ENCODE data around the gene DIP2C.

DIP2C gene

DNA sequence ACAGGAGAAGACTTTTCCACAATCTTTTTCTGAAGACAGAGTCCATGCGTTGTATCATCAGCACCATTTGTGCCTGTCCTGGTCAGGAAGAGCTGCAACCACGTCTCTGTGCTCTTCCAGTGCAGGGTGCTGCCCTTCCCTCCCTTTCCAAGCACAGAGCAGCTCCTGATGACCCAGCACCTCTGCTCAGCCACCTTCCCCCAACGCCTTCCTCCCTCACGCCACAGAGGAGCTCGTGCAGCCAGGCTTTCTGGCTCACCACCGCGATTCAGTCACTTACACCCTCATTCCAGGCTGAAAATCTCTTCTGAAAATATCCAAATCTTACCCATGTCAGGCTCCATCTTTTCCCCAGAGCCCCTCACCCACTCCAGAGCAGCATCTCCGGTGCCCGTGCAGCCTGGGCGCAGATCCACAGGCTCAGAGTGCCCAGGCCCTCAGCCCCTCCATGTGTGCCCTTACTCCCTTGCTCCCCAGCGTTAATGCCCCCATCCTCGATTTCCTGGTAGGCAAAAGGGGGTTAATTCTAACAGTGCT, 181.5 kb downstream of the DIP2C start:
- DNase-seq: no peak

DNA sequence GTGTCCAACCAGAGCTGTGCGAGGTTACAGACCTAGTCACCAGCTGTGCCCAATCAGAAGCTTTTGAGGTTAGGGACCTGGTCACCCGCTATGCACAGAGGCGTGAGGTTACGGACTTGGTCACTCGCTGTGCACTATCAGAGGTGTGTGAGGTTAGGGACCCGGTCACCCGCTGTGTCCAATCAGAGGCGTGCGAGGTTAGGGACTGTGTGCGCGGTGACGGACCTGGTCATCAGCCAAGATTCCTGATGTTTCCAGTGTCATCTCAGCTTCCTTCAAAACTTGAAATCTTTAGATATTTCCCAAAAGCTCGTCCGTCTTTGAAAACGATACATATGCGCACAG, 182.1 kb downstream of the DIP2C start:
- DNase-seq: no peak

DNA sequence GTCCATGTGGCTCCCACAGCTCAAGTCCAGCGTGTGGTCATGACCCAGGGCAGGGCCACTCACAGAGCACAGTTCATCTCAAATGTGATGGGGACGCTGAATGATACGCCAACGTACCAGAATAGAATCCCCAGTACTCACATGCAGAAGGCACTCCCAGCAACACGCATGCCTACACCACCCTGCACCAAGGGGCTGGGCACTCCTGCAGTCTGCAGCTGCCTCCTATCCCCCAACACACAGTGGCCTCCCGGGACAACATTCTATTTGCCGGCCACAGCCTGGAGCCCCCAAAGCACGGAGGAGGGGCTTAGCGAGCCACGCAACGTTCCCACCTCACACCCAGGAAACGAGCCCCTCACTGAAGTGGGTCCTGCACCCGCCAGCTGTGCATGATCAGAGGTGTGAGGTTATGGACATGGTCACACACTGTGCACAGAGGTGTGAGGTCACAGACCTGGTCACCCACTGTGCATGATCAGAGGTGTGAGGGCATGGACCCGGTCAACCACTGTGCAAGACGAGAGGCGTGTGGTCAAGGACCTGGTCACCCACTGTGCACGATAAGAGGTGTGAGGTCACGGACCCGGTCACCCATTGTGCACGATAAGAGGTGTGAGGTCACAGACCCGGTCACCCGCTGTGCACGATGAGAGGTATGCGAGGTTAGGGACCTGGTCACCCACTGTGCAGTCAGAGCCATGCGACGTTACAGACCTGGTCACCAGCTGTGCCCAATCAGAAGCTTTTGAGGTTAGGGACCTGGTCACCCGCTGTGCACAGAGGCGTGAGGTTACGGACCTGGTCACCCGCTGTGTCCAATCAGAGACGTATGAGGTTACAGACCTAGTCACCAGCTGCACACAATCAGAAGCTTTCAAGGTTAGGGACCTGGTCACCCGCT, 182.8 kb downstream of the DIP2C start:
- no peak for DNase-seq

DNA sequence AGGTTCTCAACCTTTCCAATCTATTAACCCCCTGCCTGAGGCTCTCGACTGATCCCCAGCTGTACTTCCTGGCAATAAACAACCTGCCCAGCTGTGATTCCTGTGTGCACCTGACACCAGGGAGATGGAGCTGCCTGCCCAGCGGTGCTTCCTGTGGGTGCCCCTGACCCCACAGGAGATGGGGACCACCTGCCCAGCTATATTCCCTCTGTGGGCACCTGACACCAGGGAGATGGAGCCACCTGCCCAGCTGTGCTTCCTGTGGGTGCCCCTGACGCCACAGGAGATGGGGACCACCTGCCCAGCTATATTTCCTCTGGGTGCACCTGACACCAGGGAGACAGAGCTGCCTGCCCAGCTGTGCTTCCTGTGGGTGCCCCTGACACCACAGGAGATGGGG, 184.0 kb downstream of the DIP2C start:
- DNase-seq: no peak

DNA sequence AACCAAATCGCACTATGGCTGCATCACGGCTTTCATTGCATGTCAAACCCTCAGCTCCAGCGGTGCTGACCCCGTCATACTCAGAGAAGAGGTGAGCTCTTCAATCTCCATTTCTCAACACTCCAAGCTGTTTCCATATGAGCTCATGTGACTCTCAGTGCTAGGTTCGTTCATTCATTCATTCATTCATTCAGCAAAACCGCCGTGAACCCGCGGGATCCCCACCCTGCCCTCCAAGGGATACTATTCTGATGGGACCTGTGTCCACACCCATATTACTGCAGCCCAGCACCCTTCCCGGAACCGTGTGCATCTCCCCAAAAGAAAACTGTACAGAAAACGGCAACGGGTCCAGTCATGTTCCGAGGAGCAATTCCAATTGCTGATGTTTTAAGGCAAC, 184.7 kb downstream of the DIP2C start:
- DNase-seq: no peak

DNA sequence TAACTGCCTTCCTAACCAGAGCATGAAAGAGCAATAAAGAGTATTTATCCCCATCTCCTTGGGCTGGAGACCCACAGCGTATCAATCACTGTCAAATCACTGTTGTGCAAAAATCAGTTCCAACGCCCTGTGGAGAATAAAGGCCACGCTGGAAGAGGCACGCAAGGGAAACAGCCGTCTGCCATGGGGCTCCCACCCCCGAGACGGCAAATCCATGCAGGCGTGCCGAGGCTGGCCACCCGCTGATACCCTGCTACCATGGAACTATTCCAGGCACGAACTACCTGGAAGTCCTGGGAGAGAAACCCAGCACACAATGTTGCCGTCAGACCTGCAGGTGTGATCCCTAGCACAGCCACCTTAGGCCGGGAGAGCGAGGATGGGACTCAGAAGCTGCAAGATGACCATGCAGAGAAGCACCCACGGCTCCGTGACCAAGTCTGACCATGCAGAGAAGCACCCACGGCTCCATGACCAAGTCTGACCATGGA, 185.3 kb downstream of the DIP2C start:
- no peak for DNase-seq

DNA sequence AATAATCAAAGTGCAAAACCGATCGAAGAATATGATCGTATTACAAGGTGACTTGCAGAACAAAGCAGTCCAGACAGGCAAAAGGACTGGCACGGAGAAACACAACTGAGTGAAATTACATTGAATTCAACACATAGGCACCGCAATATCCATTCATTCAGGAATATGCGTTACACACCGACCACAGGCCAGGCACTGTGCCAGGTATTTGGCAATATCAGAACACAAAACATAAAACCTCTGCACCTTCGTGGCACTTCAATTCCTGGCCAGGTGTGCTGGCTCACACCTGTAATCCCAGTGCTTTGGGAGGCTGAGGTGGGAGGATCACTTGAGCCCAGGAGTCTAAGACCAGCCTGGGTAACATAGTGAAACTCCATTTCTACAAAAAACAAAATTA, 187.9 kb downstream of the DIP2C start:
- no peak for DNase-seq

DNA sequence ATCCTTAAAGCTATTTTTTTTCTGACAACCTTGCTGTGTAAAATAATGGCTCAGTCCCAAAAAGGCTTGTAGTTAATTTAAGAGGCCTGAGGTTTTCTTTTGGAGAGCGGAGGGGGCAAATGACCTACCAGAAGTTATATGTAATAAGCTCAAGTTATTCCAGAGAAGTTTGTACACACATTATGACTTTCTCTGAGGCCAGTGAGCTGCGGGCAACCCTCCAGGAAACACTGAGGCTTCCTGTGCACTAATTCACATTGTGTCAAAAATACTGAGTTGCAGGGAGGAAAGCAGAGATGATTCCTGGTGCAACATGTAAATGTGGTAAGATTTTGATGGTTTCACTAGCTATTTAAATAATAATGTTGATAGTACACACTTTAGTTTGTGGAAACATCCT, 188.6 kb downstream of the DIP2C start:
- no peak for DNase-seq

DNA sequence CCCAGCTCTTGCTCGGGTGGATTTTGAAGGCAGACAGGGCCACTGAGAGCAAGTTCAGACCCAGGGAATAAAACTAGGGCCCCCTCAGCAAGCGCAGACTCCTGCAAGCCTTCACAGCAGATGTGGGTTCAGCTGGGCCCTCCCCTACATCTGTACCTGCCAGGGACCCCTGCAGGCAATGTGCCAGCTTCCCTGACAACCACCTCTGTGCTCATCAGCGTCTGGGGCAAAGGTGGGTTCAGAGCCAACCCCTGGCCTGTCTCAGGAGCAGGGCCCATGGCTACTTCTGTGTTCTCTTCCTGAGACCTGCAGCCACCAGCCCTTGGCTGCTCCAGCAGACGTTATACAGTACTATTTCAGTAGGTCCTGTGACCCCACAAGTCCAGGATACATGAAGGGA, 189.5 kb downstream of the DIP2C start:
- no peak for DNase-seq

DNA sequence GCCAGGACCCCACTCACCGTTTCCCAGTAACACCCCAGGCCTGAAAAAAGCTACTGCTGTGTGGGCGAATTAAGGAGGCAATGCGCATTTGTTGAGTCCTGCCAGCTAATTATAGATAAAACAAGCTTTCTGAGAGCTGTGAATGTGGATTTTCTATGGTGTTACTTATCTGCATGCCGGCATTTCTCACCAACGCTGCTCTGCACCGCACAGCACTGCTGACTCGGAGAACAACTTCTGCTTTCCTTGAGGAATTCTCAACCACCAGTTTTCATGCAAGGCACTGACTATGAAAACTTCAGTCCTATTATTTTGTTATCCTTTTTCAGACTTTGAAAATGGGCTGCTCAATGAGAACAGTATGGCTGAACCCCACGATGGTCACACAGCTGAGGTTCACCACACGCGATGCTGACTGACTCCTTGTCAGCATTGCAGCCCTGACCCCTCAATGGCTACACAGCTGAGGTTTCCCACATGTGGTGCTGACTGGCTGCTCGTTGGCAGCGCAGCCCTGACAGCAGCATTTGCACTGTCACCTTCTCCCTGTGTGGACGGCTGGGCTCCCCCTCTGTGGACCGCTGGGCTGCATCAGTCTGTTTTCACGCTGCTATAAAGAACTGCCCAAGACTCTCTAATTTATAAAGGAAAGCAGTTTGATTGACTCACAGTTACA, 190.6 kb downstream of the DIP2C start:
- DNase-seq: no peak

DNA sequence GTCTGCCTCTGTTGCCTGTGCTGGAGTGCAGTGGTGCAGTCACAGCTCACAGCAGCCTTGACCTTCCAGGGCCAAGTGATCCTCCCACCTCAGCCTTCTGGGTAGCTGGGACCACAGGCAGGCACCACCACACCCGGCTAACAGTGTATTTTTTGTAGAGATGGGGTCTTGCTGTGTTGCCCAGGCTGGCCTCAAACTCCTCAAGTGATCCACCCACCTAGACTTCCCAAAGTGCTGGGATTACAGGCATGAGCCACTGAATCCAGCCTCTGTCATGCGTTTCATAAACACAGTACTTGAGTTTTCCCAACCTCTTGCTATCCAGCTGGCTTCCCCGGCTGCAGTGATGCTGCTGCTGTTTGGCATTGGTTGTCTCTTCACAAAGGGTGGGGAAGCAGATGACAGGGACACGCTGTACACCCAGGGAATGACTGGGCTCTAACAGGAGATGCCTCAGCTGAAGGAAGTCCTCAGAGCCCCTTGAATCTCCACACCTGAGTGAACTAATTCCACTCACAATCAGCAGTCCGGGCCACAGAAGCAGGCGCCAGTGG, 191.5 kb downstream of the DIP2C start:
- no peak for DNase-seq

DNA sequence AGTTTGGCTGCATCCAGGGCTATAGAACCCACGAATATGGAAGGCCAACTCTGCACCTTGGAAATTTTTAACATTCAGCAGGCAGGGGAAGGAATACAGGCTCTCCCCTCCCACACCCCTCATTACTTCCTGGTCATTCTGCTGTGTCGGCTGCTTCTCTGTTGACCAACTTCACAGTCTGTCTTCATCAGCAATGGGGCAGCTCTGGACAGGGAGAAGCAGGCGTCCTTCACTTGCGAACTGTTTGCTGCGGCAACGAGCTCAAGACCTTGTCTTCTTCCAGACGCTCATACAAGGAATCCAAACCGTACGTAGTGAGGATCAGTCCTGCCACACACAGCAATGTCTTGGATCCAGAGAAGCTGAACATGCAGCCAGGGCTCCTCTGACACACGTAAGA, 192.2 kb downstream of the DIP2C start:
- no peak for DNase-seq

DNA sequence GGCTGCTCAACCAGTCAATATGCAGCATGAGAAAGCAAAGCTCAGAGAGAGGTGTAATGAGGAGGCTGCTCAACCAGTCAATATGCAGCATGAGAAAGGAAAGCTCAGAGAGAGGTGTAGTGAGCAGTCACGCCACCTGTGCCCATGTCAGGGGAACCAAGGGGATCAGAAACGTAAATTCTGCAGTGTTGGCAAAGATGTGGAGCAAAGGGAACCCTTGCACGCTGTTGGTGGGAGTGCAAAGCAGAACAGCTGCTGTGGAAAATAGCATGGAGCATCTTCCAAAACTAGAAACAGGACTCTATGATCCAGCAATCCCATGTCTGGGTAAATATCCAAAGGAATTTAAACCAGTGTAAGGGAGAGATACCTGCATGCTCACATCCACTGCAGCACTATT, 194.9 kb downstream of the DIP2C start:
- DNase-seq: no peak

DNA sequence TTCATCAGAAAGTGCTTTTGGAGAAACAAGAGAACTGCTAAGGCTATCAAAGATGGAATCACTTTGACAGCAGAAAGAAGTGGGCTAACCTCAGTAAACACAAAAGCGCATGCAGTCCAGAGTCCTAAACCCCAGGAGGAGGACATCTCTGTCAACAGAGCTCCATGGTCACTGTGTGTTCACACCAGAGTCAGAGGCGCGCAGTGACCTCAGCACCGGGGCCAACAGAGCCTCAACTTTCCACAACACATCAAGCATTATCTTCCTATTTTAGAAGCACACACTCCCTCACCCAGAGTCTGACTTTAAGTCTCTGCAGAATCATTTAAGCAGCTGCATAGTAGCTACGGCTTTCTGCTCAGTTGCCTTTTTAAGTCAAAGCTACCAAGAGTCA, 195.3 kb downstream of the DIP2C start:
- no peak for DNase-seq

DNA sequence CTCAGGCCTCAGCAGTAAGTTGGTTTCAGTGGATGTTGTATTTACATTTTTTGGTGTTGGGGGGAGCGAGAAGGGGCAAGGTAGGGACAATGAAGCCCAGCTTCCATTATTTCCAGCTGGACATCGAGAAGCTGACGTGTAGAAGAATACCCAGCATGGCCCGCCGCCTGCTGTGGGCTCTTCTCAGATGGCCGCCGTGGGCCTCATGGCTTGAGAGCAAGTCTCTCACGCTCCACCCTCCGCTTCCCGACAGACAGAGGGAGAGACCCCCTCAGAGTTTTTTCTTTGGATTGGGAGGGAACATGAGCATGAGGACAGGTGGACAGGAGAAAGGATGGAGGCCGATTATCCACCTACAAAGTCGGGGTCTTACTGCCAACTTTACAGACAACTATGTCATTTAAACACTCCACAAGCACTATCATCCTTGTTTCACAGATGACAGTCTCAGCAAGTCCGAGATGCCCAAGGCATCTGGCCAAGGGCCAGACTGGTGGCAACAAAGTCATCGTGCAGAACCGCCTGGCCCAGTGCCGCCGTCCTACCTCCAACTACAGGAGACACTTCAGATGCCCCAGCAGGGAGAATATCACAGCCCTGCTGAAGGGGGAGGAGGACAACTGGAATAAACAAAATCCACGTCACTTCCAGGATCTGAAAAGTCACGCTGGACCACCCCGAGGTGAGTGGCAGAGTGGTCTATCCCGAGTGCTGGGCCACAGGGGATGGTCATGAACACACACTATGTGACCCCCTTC, 195.9 kb downstream of the DIP2C start:
- no peak for DNase-seq

DNA sequence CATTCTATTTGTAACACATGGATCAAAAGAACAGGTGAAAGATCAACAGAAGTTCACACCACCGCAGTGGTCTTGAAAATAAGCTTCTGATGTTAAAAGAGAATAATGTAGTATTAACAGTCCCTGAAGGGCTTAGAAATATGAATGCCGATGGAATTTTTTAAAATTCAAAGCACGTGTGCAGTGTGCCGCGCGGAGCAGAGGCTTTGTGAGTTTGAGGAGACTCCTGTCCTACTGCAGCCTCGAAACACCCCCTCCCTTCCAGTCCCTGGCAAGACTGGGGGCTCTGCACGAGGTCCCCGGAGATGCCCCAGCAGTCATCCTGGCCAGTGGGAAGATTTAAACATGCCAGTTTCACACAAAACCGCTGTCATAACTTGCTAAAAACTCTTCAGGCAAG, 196.6 kb downstream of the DIP2C start:
- no peak for DNase-seq

DNA sequence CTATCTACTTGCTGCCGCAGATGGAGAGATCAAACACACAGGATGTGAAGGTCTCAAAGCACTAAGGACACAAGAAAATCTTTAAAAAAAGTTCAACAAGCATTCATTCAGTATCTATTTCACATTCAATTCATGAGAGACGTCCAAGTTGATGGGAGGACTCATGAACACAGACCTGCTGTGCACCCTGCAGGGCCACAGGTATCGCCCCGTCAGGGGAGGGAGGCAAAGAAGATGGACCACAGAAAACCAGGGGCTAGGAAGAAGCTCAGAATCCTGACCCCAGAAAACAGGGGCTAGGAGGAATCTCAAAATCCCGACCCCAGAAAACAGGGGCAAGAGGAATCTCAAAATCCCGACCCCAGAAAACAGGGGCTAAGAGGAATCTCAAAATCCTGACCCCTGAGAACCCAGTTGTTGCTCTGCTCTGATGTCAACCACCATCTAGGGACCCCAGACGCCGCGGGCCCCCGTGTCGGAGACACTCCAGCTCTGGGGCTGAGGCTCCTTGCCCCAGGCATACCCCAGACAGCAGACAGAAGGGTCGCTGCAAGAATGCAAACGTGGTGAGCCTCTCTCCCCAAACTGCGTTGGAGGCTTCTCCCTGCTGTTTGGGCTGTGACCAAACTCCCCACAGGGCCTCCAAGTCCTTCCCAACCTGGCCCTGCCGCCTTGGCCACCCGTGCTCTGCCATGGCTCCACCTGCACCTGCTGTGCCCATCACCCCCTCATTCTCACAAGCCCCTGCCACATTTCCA, 197.6 kb downstream of the DIP2C start:
- no peak for DNase-seq

DNA sequence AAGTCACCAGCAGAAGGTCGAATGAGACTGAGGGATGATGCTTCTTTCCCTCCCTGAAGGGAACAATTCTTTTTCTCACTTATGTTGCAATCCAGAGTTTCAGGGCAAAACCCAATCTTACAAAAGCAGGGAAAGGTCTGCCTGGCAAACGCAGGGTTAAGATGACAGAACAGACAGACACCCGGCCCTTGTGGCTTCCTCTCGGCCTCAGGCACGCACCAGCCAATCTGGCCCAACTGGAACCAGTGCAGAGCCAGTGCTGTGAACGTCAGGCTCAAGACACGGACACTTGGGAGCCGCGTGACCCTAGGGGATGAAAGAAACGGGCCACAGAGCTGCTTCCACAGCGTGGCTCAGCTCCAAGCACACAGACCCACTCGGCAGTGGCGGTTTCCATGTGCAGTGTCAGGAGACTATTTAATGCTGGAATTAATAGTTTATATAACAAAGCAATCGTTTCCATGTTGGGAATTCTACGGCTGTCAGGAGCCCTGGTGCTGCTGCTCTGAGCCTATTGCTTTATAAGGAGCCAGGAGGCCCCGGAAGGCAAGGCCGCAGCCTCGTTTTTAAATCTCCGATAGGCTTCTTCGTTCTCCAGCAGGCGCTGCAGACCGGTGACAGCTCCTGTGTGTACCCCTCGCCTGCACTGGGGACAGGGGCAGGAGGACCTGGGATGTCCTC, 198.4 kb downstream of the DIP2C start:
- no peak for DNase-seq

DNA sequence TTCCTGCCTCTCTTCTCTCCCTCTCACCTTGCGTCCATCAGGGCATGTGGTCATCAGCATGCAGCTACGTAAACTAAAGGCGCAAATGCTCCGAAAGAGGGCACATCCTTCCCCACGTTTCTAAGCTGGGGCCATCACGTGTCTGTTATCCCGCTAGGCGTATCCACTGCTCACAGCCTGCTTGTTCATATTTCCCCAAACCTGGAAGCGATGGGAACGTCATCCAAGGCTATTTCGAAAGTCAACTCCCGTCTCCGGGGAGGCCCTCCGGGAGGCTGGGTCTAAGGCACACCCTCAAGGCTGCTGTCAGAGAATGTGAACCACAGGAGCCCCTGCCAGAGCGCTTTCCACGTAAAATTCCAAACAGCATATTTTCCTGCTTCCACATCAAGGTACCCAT, 199.2 kb downstream of the DIP2C start:
- DNase-seq: no peak

DNA sequence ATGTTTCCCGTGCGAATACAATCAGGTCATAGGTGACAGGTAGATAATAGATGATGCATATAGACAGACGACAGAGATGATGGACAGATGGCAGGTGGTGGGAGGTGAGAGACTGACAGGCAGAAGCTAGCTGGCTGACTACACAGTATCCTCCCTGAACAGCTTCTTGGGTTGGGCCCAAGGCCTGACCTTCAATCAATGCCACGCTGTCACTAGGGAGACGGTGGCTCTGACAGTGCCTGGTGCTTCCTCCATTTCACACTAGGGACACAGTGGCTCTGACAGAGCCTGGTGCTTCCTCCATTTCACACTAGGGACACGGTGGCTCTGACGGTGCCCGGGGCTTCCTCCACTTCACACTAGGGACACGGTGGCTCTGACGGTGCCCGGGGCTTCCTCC, 200.1 kb downstream of the DIP2C start:
- DNase-seq: no peak

DNA sequence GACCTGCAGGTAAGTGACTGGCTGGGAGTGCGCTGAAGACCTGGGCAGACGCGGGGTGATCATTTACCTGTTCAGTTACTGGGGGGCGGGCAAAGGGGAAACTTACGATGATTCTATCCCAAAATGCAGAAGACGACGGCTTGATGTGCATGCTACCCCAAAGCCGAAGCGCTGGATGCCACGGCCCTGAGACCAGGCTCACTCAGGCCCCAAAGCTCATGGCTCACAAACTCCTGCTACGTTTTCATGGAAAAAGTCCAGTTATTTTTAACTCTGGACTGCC, 200.6 kb downstream of the DIP2C start:
- no peak for DNase-seq
